ENCODE results near the gene NME3. TPM values are rescaled to one million over a fixed set of nuclear protein-coding genes. Genes with fewer than 3 reads are reported as not detected.

Gene NME3
- total RNA-seq, 1 donor from 2014 or later, result 34.6 TPM

DNA sequence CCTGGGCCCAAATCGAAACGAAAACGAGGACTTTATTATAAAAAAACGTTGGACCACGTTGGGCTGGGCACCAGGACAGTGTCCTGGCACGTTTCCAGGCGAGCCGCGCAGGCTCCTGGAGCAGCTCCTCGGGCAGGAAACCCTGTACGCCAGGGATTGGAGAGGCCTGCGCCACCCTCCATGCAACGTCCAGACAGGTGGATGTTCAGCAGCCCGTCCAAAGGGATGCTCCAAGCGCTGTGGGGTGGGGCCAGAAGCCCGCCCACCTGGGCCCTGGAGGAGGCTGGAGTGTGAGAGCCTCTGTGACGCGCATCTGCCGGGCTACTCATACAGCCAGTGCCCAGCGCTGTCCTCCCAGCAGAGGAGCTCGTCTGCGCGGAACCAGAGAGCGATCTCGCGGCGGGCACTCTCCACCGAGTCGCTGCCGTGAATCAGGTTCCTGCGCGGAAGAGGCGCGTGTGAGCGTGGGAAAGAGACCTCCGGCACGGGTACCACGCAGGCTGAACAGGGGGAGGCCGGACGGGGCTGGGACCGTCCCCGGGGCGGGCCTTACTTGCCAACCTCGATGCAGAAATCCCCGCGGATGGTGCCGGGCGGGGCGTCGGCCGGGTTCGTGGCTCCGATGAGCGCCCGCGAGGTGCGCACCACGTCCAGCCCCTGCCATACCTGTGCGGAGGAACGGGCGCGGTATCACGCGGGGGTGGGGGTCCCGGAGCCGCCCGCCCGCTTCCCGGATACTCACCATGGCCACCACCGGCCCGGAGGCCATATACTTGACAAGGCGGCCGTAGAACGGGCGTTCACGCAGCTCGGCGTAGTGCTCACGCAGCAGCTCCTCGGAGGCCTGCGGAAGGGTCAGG lies 785 bp downstream of the NME3 start:
- DNase-seq (ENCODE audit: low spot score), result no peak

DNA sequence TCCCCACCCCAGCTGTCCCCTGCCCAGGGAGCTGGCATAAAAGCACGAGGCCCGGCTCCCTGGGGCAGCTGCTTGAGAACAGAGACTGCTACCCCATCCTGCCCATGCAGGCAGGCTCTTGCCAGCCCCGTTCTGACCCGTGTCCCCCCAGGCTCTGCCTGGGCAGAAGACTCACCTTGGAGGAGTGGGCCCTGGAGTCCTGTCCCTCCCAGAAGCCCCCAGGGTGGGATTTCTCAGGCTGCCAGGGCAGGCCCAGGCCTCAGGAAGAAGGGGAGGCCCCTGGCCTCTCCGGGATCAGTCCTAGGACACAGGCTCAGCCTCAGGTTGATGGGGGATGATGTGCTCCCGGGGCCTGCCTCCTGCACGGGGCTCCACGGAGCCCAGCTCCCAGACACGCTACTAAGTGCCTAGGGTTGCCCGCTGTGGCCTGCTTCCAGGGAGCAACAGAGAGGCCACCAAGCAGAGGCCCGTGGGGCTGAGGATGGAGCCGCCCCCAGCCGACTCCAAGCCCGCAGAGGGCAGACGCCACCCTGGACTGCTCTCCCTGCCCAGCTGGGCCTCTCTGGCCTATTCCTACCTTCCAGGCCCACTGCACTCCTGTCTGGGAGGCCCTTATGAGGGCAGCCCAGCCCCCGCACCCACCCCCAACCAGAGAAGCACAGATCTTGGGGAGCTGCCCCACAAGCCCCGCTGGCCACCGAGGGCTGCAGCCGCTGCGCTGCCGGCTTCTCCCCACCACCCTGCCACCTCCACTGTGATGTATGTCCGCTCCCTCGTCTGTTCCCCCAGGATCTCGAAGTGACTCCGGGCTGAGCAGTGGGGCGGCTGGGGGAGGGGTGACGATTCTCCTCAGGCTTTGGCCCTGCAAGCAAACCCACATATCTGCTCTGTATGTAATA lies 1.7 kb downstream of the NME3 start:
- no peak for DNase-seq (ENCODE audit: low spot score)

DNA sequence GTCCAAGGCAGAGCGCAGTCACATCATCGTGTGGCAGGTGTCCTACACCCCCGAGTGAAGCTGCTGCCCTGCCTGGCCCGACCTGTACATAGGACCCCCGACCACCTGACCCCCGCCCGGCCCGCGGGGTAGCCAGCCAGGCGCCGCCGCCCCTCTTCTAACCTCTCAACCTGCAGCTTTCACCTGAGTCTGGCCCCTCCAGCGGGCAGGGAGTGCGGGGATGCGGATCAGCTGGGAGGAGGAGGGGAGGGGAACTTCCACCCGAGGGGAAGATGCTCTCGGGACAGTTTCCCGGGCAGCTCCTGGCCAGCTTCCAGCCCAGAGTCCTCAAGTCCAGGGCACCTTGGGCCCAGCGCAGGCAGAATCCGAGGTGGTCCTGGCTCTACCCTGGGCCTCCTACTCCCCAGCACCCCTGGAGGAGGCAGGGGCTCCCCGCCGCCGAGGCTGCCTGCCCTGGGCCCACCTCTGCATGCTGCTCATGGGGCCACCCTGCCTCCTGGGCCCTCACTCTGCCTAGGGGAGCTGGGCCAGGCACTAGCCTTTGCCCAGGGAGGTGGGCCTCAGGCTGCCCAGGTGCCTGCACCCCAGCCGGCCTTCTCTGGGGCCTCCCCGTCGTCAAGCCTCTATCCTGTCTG lies 2.5 kb downstream of the NME3 start:
- DNase-seq (ENCODE audit: low spot score), result no peak

DNA sequence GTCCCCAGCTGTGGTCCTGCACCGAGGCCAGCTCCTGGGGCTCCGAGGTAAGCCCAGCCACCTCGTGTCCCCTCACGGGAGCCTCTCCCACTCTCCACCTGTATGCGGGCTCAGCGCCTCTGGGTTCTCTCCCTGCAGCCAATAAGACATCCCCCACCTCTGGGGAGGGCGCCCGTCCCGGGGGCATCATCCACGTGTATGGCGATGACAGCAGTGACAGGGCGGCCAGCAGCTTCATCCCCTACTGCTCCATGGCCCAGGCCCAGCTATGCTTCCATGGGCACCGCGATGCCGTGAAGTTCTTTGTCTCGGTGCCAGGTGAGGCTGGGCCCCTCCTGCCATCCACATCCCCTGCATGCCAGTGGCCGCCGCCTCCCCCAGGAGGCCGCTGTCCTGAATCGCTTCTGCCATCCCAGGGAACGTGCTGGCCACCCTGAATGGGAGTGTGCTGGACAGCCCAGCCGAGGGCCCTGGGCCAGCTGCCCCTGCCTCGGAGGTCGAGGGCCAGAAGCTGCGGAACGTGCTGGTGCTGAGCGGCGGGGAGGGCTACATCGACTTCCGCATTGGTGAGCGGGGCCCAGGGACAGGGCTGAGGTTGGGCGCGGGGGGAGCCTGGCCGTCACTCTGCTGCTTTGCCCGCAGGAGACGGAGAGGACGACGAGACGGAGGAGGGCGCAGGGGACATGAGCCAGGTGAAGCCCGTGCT lies 3.1 kb downstream of the NME3 start:
- DNase-seq (ENCODE audit: low spot score), result no peak

DNA sequence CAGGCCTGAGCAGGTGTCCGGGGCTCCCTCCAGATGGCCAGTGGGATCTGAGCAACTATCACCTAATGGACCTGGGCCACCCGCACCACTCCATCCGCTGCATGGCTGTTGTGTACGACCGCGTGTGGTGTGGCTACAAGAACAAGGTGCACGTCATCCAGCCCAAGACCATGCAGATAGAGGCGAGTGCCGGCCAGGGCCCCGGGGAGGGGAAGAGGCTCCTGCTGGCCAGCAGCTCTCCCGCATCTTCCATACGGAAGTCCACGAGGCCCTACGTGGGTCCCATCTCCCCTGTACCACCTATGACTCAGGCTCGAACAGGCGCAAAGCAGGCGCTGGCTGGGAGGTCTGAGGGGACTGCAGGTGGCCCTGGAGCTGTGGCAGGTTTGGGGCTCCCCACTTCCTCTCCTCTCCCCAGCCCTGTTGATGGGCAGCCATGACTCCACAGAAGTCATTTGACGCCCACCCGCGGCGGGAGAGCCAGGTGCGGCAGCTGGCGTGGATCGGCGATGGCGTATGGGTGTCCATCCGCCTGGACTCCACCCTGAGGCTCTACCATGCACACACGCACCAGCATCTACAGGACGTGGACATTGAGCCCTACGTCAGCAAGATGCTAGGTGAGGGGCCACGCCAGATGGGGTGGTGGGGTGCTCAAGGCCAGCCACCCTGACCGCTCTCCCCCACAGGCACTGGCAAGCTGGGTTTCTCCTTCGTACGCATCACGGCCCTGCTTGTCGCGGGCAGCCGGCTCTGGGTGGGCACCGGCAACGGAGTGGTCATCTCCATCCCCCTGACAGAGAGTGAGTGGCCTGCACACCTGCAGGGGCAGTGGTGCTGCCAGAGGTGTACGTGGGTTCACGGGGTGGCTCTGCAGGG lies 4.0 kb downstream of the NME3 start:
- DNase-seq (ENCODE audit: low spot score), result no peak

DNA sequence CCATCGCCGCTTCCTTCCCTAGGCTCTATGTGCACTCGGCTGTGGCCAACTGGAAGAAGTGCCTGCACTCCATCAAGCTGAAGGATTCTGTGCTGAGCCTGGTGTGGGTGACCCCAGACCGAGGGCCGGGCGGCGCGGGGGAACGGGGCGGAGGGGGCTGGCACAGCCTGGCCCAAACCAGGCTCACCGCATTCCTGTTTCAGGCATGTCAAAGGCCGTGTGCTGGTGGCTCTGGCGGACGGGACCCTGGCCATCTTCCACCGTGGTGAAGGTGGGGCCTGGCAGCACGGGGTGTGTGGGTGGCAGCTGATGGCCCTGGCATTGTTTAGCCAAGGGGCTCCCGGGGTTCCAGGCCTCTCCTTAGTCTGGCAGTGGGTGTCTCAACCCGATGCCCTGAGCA lies 4.6 kb downstream of the NME3 start:
- no peak for DNase-seq (ENCODE audit: low spot score)

DNA sequence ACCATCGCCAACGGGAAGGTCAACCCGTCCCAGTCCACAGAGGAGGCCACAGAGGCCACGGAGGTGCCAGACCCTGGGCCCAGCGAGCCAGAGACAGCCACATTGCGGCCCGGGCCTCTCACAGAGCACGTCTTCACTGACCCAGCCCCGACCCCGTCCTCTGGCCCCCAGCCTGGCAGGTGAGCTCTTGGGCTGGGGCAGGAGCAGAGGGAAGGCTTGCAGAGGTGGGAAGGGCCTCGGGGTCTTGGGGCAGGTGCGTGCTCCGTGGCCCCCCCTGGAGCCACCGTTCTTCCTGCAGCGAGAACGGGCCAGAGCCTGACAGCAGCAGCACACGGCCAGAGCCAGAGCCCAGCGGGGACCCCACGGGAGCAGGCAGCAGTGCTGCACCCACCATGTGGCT lies 5.1 kb downstream of the NME3 start:
- DNase-seq (ENCODE audit: low spot score), result no peak

DNA sequence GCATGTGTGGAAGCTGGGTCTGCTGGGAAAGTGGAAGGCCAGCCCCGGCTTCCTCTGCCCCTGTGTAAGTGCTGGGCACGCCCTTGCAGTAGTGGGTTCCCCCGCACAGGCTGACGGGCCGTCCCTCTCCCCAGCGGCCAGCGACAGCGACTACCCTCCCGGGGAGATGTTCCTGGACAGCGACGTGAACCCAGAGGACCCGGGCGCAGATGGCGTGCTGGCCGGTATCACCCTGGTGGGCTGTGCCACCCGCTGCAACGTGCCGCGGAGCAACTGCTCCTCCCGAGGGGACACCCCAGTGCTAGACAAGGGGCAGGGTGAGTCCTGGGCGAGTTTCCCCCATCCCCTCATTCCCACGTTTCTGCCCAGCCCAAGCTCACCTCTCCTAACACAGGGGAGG lies 5.5 kb downstream of the NME3 start:
- no peak for DNase-seq (ENCODE audit: low spot score)

DNA sequence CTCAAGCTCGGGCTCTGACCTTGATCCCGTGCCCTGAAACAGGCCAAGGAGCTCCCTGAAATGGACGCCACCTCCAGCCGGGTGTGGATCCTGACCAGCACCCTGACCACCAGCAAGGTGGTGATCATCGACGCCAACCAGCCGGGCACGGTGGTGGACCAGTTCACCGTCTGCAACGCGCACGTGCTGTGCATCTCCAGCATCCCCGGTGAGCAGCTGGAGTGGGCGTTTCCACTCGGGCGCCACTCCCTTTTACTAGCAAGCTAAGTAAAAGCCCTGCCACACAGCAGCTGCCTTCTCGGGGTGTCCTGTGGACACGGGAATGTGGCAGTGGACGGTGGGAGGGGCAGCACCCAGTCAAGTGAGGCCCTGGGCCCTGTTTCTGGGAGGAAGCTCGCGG lies 6.4 kb downstream of the NME3 start:
- DNase-seq (ENCODE audit: low spot score), result no peak

DNA sequence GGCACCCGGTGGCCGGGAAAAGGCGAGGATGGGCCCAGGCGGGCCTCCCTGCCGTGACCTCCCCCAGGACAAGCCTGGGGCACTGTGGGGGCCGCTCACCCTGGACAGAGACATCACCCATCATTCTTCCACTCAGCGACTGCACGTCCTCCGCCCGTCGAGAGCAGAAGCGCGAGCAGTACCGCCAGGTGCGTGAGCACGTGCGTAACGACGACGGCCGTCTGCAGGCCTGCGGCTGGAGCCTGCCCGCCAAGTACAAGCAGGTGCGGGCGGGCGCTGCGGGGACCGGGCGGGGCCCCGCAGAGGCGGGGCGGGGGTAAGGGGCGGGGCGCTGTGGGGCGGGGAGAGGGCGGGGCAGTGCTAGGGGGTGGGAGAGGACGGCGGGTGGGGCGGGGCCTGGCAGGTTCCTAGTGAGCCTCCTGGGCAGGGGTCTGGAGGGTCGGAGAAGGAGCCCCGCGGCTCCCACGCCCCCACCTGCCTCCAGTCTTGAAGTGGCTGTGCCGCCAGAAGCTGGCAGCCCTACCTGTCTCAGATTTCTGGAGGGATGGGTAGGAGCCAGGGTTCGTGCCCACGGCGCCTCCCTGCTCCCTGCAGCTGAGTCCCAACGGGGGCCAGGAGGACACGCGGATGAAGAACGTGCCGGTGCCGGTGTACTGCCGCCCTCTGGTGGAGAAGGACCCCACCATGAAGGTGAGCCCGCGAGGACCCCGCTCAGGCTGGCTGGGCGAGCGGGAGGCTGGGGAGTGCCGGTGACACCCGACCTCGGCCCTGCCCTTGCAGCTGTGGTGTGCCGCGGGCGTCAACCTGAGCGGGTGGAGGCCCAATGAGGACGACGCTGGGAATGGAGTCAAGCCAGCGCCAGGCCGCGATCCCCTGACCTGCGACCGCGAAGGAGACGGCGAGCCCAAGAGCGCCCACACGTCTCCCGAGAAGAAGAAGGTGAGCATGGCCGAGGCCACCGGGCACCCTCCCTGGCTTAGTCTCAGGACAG lies 7.5 kb downstream of the NME3 start:
- no peak for DNase-seq (ENCODE audit: low spot score)

DNA sequence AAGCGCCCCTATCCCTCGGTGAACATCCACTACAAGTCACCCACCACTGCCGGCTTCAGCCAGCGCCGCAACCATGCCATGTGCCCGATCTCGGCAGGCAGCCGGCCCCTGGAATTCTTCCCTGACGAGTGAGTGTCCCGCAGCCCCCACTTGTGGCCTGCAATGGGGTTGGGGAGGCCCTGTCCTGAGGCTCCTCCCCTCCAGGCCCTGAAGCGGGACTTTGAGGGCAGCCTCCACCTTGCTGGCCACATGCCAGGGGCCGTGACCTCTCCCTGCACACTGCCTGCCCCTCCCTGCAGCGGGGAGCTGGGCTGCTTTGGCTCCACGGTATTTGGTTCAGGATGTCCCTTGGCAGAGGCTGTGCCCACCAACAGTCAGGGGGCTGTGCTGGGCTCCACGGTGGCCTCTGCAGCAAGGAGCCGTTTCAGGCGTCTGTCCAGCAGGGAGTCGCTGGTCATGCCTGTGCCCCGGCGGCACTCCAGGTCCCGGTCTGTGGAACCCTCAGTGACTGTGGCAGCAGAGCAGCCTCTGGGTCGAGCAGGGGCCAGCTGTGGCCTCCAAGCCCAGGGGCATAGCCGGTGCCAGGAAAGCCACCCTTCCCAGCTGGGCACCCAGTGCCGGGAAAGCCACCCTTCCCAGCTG lies 8.3 kb downstream of the NME3 start:
- no peak for DNase-seq (ENCODE audit: low spot score)

DNA sequence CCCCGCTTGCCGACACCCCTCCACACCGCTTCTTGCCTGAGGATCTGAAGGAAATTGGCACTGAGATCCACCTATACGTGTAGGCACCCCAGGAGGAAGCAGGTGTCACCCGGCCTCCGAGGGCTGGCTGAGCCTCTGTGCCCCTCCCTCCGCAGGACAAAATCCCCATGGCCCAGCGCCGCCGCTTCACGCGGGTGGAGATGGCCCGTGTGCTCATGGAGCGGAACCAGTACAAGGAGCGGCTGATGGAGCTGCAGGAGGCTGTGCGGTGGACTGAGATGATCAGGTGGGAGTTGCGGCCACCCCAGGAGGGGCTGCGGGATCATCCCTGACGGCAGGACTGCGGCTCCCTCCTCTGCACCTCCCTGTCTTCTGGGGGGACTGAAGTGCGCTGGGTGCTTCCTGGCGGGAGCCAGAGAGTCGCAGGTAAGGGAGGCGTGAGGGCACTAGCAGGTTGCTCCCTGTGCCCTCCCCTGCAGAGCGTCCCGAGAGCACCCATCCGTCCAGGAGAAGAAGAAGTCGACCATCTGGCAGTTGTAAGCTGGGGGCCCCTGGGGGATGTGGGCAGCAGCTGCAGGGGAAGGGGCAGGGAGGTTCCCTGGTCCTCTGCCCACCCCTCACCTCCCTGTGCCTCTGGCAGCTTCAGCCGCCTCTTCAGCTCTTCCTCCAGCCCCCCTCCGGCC lies 9.0 kb downstream of the NME3 start:
- DNase-seq (ENCODE audit: low spot score), result no peak

DNA sequence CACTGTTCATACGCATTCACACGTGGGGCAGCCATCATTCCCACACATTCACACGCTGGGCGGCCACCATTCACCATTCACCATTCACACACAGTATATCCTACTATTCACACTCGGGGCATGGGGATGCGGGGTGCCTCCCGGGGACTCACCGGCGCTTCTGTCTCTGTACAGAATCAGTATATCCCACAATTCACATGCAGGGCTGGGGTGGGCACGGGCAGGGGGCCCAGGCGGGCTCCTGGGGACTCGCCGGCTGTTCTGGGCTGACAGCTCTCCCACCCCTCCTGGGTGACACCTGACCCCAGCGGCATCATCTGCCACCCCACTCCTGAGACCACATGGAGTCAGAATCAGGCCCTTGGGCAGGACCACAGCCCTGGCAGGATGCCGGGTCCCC lies 9.6 kb downstream of the NME3 start:
- no peak for DNase-seq (ENCODE audit: low spot score)

DNA sequence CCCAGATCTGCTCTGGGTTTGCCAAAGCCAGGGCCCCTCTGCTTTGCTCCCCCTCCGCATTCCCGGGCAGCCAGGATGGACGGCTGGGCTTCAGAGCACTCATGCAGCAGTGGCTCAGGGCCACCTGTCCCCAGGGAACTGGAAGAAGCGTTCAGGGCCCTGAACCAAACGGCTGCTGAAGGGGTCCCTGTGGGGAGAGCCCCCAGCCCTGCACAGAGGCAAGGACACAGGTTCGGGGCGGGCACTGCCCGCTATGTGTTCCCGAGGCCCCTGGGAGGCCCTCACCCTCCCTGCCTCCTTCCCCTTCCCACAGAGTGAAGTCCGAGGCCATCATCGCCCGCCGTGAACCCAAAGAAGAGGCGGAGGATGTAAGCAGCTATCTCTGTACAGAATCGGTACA lies 10.4 kb downstream of the NME3 start:
- no peak for DNase-seq (ENCODE audit: low spot score)

DNA sequence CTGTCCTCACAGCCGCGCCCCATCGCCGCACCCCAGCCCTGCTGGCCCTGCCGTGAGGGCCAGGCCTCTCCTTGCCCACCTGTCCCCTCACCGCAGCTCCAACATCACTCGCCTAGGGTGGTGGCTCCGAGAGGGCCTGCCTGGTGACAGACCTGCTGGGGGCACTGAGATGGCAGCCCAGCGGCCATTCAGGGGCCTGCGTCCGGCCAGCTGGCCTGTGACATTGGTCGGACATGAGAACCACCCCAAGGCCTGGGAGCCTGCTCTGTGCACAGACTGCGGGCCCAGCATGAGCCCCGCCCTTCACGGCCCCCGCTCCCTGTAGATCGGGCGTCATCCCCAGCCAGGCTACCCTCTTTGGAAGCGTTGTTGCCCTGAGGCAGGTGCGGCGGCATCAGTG lies 11.8 kb downstream of the NME3 start:
- DNase-seq (ENCODE audit: low spot score), result no peak

DNA sequence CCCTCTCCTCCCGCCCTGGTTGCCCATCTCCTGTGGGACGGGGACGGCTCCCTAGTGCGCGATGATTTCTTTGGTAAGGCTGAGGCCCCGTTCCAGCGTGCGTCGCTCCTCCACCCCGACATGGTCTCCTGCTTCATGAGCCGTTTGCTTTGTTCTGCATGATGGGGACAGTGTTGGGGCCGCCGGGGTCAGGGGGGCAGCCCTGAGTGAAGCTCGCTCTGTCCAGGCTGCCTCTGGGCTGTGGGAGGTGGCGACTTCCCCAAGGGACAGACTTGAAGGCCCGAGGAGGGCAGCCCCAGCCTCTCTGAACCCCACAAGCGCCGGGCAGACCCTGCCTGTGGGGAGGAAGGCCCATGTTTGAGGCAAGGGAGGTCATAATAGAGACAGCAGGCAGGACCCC lies 12.4 kb downstream of the NME3 start:
- no peak for DNase-seq (ENCODE audit: low spot score)

DNA sequence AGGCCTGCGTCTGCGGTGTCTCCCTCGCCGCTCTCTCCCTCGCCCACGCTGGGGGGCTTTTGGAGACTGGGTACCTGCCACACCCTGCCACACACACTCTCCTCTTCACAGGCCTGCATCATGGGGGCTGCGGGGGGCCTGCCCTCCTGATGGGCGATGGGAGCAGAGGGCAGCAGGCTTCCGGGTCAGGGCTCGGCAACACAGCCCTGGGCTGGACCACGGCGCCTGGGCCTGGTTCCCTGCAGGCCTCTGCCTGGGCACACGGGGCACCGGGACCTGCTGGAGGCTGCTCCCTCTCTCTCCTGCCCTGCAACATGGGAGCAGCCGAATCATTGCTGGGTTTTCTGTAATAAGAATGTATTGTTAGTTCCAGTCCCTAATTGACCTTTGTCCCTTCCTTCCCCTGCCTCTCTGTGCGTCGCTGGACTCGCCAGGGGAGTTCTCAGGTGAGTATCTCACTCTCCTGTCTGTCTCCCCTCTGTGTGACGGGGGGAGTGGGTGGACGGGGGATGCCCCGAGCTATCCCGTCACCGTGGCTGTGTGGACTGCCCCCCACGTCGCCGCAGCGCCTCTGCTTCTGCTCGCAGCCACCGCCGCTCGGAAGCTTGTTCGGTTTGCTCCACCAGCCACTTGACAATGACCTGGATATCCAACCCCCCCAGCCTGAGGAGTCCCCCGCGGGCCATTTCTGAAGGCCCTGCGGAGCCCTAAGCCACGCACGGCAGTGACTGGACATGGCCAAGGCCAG lies 13.5 kb downstream of the NME3 start:
- DNase-seq (ENCODE audit: low spot score), result no peak

Data from mesenteric fat pad (tissue), 1 donor.